Liver (tissue), 9 donors: ENCODE results near the gene KIF26A. TPM values are rescaled to one million over a fixed set of nuclear protein-coding genes. Genes with fewer than 3 reads are reported as not detected.

Experiments used
- DNase-seq: peaks from one replicate; pipeline ENCODE4 v3.0.0-alpha.2; 2017; ENCODE audit warnings: low spot score
- H3K27ac ChIP-seq, 2 donors: one replicate each; pipeline ENCODE4 v1.7.0; 2013; ENCODE audit warnings: inconsistent platforms in 2 of 2, low read length in 2 of 2, control low read depth in 1 of 2, low read depth in 1 of 2, mild to moderate bottlenecking in 1 of 2
- H3K27me3 ChIP-seq, 4 donors: one replicate each; pipeline versions ENCODE4 v1.6.1 to v1.7.0; 2013; ENCODE audit warnings: low read length in 3 of 4, inconsistent platforms in 1 of 4, mild to moderate bottlenecking in 1 of 4, moderate library complexity in 1 of 4; ENCODE audit not compliant: control insufficient read depth in 4 of 4, insufficient read depth in 4 of 4
- H3K36me3 ChIP-seq, 4 donors: one replicate each; pipeline versions ENCODE4 v1.6.1 to v1.7.0; 2013; ENCODE audit warnings: low read length in 3 of 4, mild to moderate bottlenecking in 3 of 4, low read depth in 1 of 4, moderate library complexity in 1 of 4; ENCODE audit not compliant: control insufficient read depth in 4 of 4, insufficient read depth in 3 of 4
- H3K4me1 ChIP-seq, 4 donors: one replicate each; pipeline versions ENCODE4 v1.6.1 to v1.7.0; 2013; ENCODE audit warnings: low read length in 3 of 4, mild to moderate bottlenecking in 3 of 4, moderate library complexity in 1 of 4; ENCODE audit not compliant: control insufficient read depth in 4 of 4, insufficient read depth in 4 of 4
- H3K4me3 ChIP-seq, 3 donors: one replicate each; pipeline versions ENCODE4 v1.6.1 to v1.7.0; 2013; ENCODE audit warnings: low read length in 3 of 3, control low read depth in 1 of 3, low read depth in 1 of 3, mild to moderate bottlenecking in 1 of 3
- H3K9ac ChIP-seq, 2 donors: one replicate each; pipeline ENCODE4 v1.7.0; 2013; ENCODE audit warnings: low read length in 2 of 2, mild to moderate bottlenecking in 2 of 2, moderate library complexity in 2 of 2, control low read depth in 1 of 2, low read depth in 1 of 2
- H3K9me3 ChIP-seq, 4 donors: one replicate each; pipeline versions ENCODE4 v1.6.1 to v1.7.0; 2013; ENCODE audit warnings: low read length in 3 of 4; ENCODE audit not compliant: control insufficient read depth in 4 of 4
- ATF3 ChIP-seq: IDR thresholded peaks from 2 replicates; pipeline ENCODE4 v1.6.1; 2016; ENCODE audit warnings: antibody characterized with exemption
- CTCF ChIP-seq: fragments of 150-350 bp; IDR thresholded peaks from 2 replicates; pipeline ENCODE4 v1.5.1; 2017; ENCODE audit warnings: improper control_type of control experiment, low read depth, low read length; ENCODE audit not compliant: missing input control
- FOXA1 ChIP-seq: IDR thresholded peaks from 2 replicates; pipeline ENCODE4 v1.6.1; 2016; ENCODE audit warnings: antibody characterized with exemption
- FOXA2 ChIP-seq: IDR thresholded peaks from 2 replicates; pipeline ENCODE4 v1.6.1; 2016; ENCODE audit warnings: antibody characterized with exemption
- HNF4G ChIP-seq: IDR thresholded peaks from 2 replicates; pipeline ENCODE4 v1.6.1; 2016; ENCODE audit warnings: antibody characterized with exemption
- NR2F2 ChIP-seq: IDR thresholded peaks from 2 replicates; pipeline ENCODE4 v1.6.1; 2016; ENCODE audit warnings: antibody characterized with exemption
- RAD21 ChIP-seq, 2 donors: IDR thresholded peaks; 2 replicates each; pipeline ENCODE4 v1.6.1; 2016; ENCODE audit warnings: antibody characterized with exemption in 2 of 2, mild to moderate bottlenecking in 2 of 2
- RXRA ChIP-seq, 2 donors: IDR thresholded peaks; 2 replicates each; pipeline ENCODE4 v1.6.1; 2017 to 2018; ENCODE audit warnings: antibody characterized with exemption in 2 of 2, mild to moderate bottlenecking in 1 of 2
- SP1 ChIP-seq: IDR thresholded peaks from 2 replicates; pipeline ENCODE4 v1.6.1; 2018; ENCODE audit warnings: antibody characterized with exemption, mild to moderate bottlenecking
- TAF1 ChIP-seq: conservative IDR thresholded peaks from 2 replicates; pipeline ENCODE4 v1.6.1; 2016; ENCODE audit warnings: antibody characterized with exemption, mild to moderate bottlenecking
- YY1 ChIP-seq: IDR thresholded peaks from 2 replicates; pipeline ENCODE4 v1.6.1; 2016; ENCODE audit warnings: antibody characterized with exemption, mild to moderate bottlenecking
- ZBTB33 ChIP-seq: IDR thresholded peaks from 2 replicates; pipeline ENCODE4 v1.6.1; 2016; ENCODE audit warnings: antibody characterized with exemption
- WGBS: extraction: QIAGEN DNeasy Blood & Tissue Kit; methylation state at CpG from one replicate; pipeline ENCODE4 v1.1.7; 2013; 5-methylcytosine and 5-hydroxymethylcytosine counted together
- polyA plus RNA-seq, 2 donors: library from polyadenylated mRNA; stranded (reverse) in 1 of 2; unstranded in 1 of 2; fragments of 200-250 nt in 1 of 2; fragments of >200 nt in 1 of 2; fragmentation: Nextera tagmentation in 1 of 2; extraction: Ambion mirVana in 1 of 2; gene quantifications; one replicate each; pipeline versions ENCODE4 v1.2.1 to v1.2.3, GENCODE V29; 2013 to 2015
- total RNA-seq, 2 donors: library from RNA; depleted of rRNA; stranded (reverse); fragments of >200 nt; gene quantifications; one replicate each; pipeline ENCODE4 v1.2.3, GENCODE V29; 2014
- TF ChIP-seq, protein P1 (sequence below): IDR thresholded peaks from 2 replicates; pipeline ENCODE4 v1.6.1; 2016; ENCODE audit warnings: antibody characterized with exemption
- donor health status: healthy.
- donor health status: healthy.
- donor health status: healthy.
- donor health status: healthy.
- donor health status: healthy.

KIF26A gene
- total and polyA plus RNA-seq, 4 donors: 0.07 to 10.2 (median 1.3) TPM

DNA sequence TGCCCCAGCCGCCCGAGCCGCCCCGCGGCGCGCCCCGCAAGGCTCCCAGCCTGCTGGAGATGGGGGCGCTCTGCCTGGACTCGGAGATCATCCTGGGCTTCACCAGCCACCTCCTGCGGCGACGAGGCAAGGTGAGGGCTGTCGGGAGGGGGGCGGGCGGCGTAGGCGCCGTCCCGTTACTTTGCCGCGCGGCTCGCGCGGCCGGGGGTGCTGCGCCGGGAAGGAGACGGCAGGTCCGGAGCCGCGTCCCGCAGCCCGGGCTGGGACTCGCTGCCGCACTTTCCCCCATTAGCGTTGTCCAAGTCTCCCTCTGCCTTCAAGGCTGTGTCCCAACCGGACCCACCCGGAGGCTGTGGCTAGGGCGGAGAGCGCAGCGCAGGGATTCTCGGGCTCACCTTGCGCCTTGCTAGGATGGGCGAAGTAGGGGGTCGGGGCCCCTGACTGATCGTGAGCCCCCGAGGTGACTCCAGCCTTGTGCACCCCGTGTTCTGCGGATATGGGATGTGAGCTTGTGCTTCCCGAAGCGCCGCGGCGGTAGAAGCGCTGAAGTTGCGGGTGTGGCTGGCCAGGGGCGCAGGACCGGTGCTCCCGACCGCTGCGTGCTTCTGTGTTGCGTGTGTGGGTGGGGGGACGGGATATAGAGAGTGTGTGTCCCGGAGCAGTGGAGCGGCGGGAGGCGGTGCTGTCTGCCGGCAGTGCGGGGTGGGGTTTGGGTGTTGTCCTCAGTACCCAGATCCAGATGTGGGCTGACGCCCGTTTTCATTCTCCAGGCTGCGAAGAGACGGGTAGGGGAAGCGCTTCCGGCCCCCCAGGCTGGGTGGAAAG, 1.7 kb upstream of the KIF26A start:
- WGBS: 4% methylated on average over 77 of the region's 77 CpGs
- H3K9me3 ChIP-seq: no peaks in the 10 kb centered on the region
- TF ChIP-seq NR2F2: no peak
- no peak for TF ChIP-seq FOXA1
- TF ChIP-seq CTCF: no peak
- TF ChIP-seq TAF1: no peak
- no peak for TF ChIP-seq ATF3
- TF ChIP-seq, protein P1, sequence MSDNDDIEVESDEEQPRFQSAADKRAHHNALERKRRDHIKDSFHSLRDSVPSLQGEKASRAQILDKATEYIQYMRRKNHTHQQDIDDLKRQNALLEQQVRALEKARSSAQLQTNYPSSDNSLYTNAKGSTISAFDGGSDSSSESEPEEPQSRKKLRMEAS: no peak
- no peak for TF ChIP-seq RXRA (IDR thresholded peaks at IDR 0.05)
- TF ChIP-seq HNF4G: no peak
- no peak for TF ChIP-seq YY1
- TF ChIP-seq ZBTB33: no peak
- no peak for TF ChIP-seq FOXA2
- TF ChIP-seq SP1: no peak
- H3K4me3 ChIP-seq: peak overlapping the region in 1 of 3 donors; percentile 42
- no peak overlapping the region for H3K27ac ChIP-seq
- H3K4me1 ChIP-seq: peaks cover 13 to 40% (median 17%) of the 10 kb centered on the region in 4 donors
- H3K27me3 ChIP-seq: peaks cover 0 to 19% (median 4%) of the 10 kb centered on the region in 4 donors
- no peak for DNase-seq
- no peaks in the 10 kb centered on the region for H3K36me3 ChIP-seq
- no peak overlapping the region for H3K9ac ChIP-seq

GRCh38 chr14:104137297-104138097, 890 bp upstream of the KIF26A start:
- Histone ChIP-seq H3K36me3 (no peaks in the 10 kb centered on the region), H3K27me3 (peaks cover 0 to 19% (median 4%) of the 10 kb centered on the region in 4 donors), H3K9me3 (no peaks in the 10 kb centered on the region), H3K9ac (no peak overlapping the region), H3K4me3 (peak overlapping the region in 2 of 3 donors; percentile 34 to 49), H3K27ac (no peak overlapping the region), H3K4me1 (peaks cover 13 to 40% (median 17%) of the 10 kb centered on the region in 4 donors)
- peak; percentile 87 for DNase-seq
- TF ChIP-seq CTCF (peak; percentile 88), RAD21 (IDR thresholded peaks at IDR 0.05) (peak; percentile 74 to 80), NR2F2 (peak; percentile 67), FOXA1 (no peak)
- 2% methylated on average over 88 of the region's 88 CpGs for WGBS
